ENCODE results near the gene CSNK2B.

- TF ChIP-seq CTCF (conservative IDR thresholded peaks at IDR 0.05; ENCODE audit: low read depth, low read length), result no peak
- no peak for TF ChIP-seq EZH2phosphoT487 (IDR thresholded peaks at IDR 0.05; ENCODE audit: borderline replicate concordance, low read length)
- TF ChIP-seq EZH2 (IDR thresholded peaks at IDR 0.05; ENCODE audit: low read length, unreplicated experiment), result no peak
Measured at GRCh38 chr6:31654574-31655348, 11.1 kb upstream of the CSNK2B start.
